Right atrium auricular region (tissue), 2 donors: ENCODE measurements around the gene AGAP1. TPM values are rescaled to one million over a fixed set of nuclear protein-coding genes. Genes with fewer than 3 reads are reported as not detected.

Experiments used
- DNase-seq: peaks from one replicate; pipeline ENCODE4 v3.0.0-alpha.2; 2019; ENCODE audit warnings: low spot score
- H3K27ac ChIP-seq, 2 donors: fragments of 200-600 bp; sonication (generic); 1 replicate in 1 of 2; 2 replicates in 1 of 2; pipeline ENCODE4 v1.5.1; 2016 to 2019
- H3K27me3 ChIP-seq, 2 donors: fragments of 200-600 bp; sonication (generic); one replicate each; pipeline versions ENCODE4 v1.5.1 to v1.6.0; 2017 to 2019
- H3K36me3 ChIP-seq: fragments of 200-600 bp; sonication (generic); one replicate; pipeline ENCODE4 v1.5.1; 2016
- H3K4me1 ChIP-seq, 2 donors: fragments of 200-600 bp; sonication (generic); one replicate each; pipeline versions ENCODE4 v1.5.1 to v1.6.0; 2017 to 2019
- H3K4me3 ChIP-seq, 2 donors: fragments of 200-600 bp; sonication (generic); 1 replicate in 1 of 2; 2 replicates in 1 of 2; pipeline ENCODE4 v1.5.1; 2017 to 2019; ENCODE audit warnings: mild to moderate bottlenecking in 1 of 2, moderate library complexity in 1 of 2
- H3K9me3 ChIP-seq, 2 donors: fragments of 200-600 bp; sonication (generic); one replicate each; pipeline ENCODE4 v1.5.1; 2019
- total RNA-seq, 2 donors: library from RNA; depleted of rRNA; stranded (reverse); fragments of >200 nt; gene quantifications; one replicate each; pipeline ENCODE4 v1.1.0, GENCODE V29; 2016
- TF ChIP-seq, protein P1 (sequence below), 2 donors: fragments of 200-600 bp; sonication (generic); IDR thresholded peaks; one replicate each; pipeline ENCODE4 v1.5.1; 2019; ENCODE audit warnings: antibody characterized with exemption in 2 of 2

AGAP1 gene
- total RNA-seq, 2 donors from 2014 or later = 11.6 to 17.2 TPM

DNA sequence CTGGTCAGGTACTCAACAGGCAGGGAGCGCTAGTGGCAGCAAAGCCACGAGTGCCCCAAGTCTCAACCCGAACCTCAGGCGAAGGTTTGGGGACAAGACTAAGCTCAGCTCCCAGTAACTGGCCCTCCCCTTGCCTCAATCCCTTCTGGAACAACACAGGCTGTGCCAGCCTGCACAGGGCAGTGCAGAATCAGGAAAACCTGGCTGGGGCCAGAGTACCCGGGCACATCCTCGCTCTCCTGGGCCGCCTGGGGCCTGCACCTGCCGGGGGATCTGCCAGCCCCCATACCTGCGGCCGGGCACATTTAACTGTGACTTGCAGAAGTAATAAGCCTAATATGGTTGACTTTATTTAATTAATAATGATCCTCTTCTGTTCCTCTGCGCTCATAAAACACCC is 613.7 kb downstream of the AGAP1 start:
- Histone ChIP-seq H3K36me3 (no peaks in the 10 kb centered on the region), H3K4me3 (no peak overlapping the region), H3K4me1 (peaks cover 0 to 14% of the 10 kb centered on the region in 2 donors), H3K27me3 (no peaks in the 10 kb centered on the region), H3K9me3 (no peaks in the 10 kb centered on the region), H3K27ac (no peak overlapping the region)
- DNase-seq = no peak
- TF ChIP-seq, protein P1, sequence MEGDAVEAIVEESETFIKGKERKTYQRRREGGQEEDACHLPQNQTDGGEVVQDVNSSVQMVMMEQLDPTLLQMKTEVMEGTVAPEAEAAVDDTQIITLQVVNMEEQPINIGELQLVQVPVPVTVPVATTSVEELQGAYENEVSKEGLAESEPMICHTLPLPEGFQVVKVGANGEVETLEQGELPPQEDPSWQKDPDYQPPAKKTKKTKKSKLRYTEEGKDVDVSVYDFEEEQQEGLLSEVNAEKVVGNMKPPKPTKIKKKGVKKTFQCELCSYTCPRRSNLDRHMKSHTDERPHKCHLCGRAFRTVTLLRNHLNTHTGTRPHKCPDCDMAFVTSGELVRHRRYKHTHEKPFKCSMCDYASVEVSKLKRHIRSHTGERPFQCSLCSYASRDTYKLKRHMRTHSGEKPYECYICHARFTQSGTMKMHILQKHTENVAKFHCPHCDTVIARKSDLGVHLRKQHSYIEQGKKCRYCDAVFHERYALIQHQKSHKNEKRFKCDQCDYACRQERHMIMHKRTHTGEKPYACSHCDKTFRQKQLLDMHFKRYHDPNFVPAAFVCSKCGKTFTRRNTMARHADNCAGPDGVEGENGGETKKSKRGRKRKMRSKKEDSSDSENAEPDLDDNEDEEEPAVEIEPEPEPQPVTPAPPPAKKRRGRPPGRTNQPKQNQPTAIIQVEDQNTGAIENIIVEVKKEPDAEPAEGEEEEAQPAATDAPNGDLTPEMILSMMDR (IDR thresholded peaks at IDR 0.05) = no peak

GRCh38 chr2:236107942-236108625 is 614.2 kb downstream of the AGAP1 start:
- H3K27ac ChIP-seq = no peak overlapping the region
- TF ChIP-seq, protein P1 (IDR thresholded peaks at IDR 0.05) = no peak
- H3K9me3 ChIP-seq = no peaks in the 10 kb centered on the region
- peaks cover 0 to 14% of the 10 kb centered on the region in 2 donors for H3K4me1 ChIP-seq
- no peaks in the 10 kb centered on the region for H3K27me3 ChIP-seq
- H3K4me3 ChIP-seq = no peak overlapping the region
- DNase-seq = no peak
- no peaks in the 10 kb centered on the region for H3K36me3 ChIP-seq

GRCh38 chr2:236109061-236109460 is 615.2 kb downstream of the AGAP1 start:
- Histone ChIP-seq H3K9me3 (no peaks in the 10 kb centered on the region), H3K27ac (no peak overlapping the region), H3K27me3 (no peaks in the 10 kb centered on the region), H3K4me1 (peaks cover 0 to 14% of the 10 kb centered on the region in 2 donors), H3K4me3 (no peak overlapping the region), H3K36me3 (no peaks in the 10 kb centered on the region)
- DNase-seq = no peak
- TF ChIP-seq, protein P1 (IDR thresholded peaks at IDR 0.05) = no peak

GRCh38 chr2:236109473-236109872 is 615.6 kb downstream of the AGAP1 start:
- no peaks in the 10 kb centered on the region for H3K9me3 ChIP-seq

DNA sequence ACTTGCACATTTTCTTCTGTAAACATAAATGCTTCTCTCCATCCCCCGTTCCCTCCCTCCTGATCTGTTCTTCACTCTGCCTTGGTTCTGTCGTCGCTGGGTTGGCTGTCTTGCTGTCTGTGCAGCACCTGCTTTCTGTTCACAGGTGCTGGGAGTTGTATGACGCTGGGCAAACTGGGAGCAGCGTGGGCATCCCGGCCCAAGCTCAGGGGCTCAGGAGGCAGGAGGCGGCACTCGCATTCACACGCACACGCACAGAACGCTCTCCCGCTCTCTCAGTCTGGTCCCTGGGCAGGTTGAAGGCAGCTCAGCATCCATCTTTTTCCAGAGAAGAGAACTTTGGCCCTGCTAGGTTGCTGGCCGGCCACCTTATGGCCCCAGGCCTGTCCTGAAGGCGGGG is 618.6 kb downstream of the AGAP1 start:
- Histone ChIP-seq H3K9me3 (no peaks in the 10 kb centered on the region), H3K4me1 (peaks cover 0 to 14% of the 10 kb centered on the region in 2 donors), H3K36me3 (no peaks in the 10 kb centered on the region), H3K27ac (no peak overlapping the region), H3K27me3 (no peaks in the 10 kb centered on the region), H3K4me3 (no peak overlapping the region)
- no peak for DNase-seq
- TF ChIP-seq, protein P1 (IDR thresholded peaks at IDR 0.05) = no peak

More at GRCh38 chr2:236109473-236109872, 615.6 kb downstream of the AGAP1 start:
- Histone ChIP-seq H3K36me3 (no peaks in the 10 kb centered on the region), H3K4me1 (peaks cover 0 to 14% of the 10 kb centered on the region in 2 donors), H3K4me3 (no peak overlapping the region), H3K27ac (no peak overlapping the region), H3K27me3 (no peaks in the 10 kb centered on the region)
- TF ChIP-seq, protein P1 (IDR thresholded peaks at IDR 0.05) = no peak
- DNase-seq = no peak

DNA sequence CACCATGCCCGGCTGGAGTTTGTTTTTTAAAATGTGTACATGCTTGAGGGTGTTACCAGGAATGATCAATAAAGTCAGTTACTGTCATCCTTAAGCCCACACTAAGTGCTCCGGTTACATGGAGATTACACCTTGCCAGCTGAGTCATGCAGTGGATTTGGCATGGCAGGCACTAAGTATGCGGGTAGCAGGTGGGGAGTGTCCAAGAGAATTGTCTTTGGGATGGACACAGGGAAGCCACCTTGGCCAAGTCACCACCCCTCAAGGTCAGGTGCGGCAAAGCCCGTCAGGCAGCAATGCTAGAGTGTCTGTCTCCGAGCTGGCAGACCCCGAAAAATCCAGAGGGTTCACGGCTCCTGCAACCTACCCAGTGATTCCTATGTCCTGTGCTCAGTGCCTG is 619.6 kb downstream of the AGAP1 start:
- no peak for DNase-seq
- H3K36me3 ChIP-seq = no peaks in the 10 kb centered on the region
- H3K27me3 ChIP-seq = no peaks in the 10 kb centered on the region
- H3K4me1 ChIP-seq = peaks cover 0 to 6% of the 10 kb centered on the region in 2 donors
- H3K27ac ChIP-seq = no peak overlapping the region
- H3K4me3 ChIP-seq = no peak overlapping the region
- TF ChIP-seq, protein P1 (IDR thresholded peaks at IDR 0.05) = no peak
- H3K9me3 ChIP-seq = no peaks in the 10 kb centered on the region
